ENCODE measurements around the gene AK4.

DNA sequence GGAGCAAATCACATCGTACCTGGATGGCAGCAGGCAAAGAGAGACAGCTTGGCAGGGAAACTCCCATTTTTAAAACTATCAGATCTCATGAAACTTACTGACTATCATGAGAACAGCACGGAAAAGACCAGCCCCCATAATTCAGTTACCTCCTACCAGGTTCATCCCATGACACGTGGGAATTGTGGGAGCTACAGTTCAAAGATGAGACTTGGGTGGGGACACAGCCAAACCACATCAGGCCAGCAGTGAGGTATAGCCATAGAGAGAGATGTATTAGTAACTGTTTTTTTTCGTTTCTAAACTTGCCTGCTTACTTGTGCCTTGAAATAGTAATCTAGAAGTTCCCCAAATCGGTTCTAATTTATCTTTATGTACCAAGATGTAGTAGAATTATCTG lies 48.9 kb downstream of the AK4 start:
- TF ChIP-seq, protein P1, sequence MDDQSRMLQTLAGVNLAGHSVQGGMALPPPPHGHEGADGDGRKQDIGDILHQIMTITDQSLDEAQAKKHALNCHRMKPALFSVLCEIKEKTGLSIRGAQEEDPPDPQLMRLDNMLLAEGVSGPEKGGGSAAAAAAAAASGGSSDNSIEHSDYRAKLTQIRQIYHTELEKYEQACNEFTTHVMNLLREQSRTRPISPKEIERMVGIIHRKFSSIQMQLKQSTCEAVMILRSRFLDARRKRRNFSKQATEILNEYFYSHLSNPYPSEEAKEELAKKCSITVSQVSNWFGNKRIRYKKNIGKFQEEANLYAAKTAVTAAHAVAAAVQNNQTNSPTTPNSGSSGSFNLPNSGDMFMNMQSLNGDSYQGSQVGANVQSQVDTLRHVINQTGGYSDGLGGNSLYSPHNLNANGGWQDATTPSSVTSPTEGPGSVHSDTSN (CRISPR knock-in tag; IDR thresholded peaks at IDR 0.05), result no peak
- TF ChIP-seq ZNF24 (tag by site-specific recombination; IDR thresholded peaks at IDR 0.05) (no peak), ZNF157 (tag by site-specific recombination; IDR thresholded peaks at IDR 0.05) (no peak), ZNF561 (tag by site-specific recombination; IDR thresholded peaks at IDR 0.05; ENCODE audit: borderline replicate concordance) (no peak), ZNF266 (tag by site-specific recombination; IDR thresholded peaks at IDR 0.05; ENCODE audit: low read depth) (no peak)
- TF ChIP-seq, protein P2, sequence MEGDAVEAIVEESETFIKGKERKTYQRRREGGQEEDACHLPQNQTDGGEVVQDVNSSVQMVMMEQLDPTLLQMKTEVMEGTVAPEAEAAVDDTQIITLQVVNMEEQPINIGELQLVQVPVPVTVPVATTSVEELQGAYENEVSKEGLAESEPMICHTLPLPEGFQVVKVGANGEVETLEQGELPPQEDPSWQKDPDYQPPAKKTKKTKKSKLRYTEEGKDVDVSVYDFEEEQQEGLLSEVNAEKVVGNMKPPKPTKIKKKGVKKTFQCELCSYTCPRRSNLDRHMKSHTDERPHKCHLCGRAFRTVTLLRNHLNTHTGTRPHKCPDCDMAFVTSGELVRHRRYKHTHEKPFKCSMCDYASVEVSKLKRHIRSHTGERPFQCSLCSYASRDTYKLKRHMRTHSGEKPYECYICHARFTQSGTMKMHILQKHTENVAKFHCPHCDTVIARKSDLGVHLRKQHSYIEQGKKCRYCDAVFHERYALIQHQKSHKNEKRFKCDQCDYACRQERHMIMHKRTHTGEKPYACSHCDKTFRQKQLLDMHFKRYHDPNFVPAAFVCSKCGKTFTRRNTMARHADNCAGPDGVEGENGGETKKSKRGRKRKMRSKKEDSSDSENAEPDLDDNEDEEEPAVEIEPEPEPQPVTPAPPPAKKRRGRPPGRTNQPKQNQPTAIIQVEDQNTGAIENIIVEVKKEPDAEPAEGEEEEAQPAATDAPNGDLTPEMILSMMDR (tag by site-specific recombination; IDR thresholded peaks at IDR 0.05), result no peak
- TF ChIP-seq, protein P3, sequence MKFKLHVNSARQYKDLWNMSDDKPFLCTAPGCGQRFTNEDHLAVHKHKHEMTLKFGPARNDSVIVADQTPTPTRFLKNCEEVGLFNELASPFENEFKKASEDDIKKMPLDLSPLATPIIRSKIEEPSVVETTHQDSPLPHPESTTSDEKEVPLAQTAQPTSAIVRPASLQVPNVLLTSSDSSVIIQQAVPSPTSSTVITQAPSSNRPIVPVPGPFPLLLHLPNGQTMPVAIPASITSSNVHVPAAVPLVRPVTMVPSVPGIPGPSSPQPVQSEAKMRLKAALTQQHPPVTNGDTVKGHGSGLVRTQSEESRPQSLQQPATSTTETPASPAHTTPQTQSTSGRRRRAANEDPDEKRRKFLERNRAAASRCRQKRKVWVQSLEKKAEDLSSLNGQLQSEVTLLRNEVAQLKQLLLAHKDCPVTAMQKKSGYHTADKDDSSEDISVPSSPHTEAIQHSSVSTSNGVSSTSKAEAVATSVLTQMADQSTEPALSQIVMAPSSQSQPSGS (tag by site-specific recombination; IDR thresholded peaks at IDR 0.05; ENCODE audit: low read depth), result no peak
- TF ChIP-seq, protein P4, sequence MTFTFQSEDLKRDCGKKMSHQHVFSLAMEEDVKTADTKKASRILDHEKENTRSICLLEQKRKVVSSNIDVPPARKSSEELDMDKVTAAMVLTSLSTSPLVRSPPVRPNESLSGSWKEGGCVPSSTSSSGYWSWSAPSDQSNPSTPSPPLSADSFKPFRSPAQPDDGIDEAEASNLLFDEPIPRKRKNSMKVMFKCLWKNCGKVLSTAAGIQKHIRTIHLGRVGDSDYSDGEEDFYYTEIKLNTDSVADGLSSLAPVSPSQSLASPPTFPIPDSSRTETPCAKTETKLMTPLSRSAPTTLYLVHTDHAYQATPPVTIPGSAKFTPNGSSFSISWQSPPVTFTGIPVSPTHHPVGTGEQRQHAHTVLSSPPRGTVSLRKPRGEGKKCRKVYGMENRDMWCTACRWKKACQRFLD (tag by site-specific recombination; IDR thresholded peaks at IDR 0.05), result no peak

All from HEK293 (cell line).